Suppressor macrophage (primary cell): ENCODE results near the gene EHD1.
"Not testable (repeated sequence)": the region's sequence is repeated elsewhere in the genome, so short reads cannot be mapped to it uniquely, and the experiment has no call there.

ENCODE experiments used
- DNase-seq, 4 experiments: peaks; one replicate each; pipeline ENCODE4 v3.0.0-alpha.2; 2020 to 2022

The EHD1 gene

GRCh38 chr11:64826578-64827450, 51.6 kb downstream of the EHD1 start:
- DNase-seq: no peak

- DNase-seq: no peak
Observed at GRCh38 chr11:64826062-64826461, 52.4 kb downstream of the EHD1 start.

- DNase-seq: no peak
Observed at GRCh38 chr11:64823568-64824119, 54.8 kb downstream of the EHD1 start.

GRCh38 chr11:64817476-64817875, 60.9 kb downstream of the EHD1 start:
- no peak for DNase-seq

- not testable (repeated sequence) for DNase-seq
Observed at GRCh38 chr11:64815433-64815832, 63.0 kb downstream of the EHD1 start.

- DNase-seq: no peak
Observed at GRCh38 chr11:64814712-64815187, 63.7 kb downstream of the EHD1 start.

GRCh38 chr11:64813826-64814225, 64.6 kb downstream of the EHD1 start:
- no peak for DNase-seq

- peak in 3 of 4 experiments; percentile 17 to 27 (median 19) for DNase-seq
Observed at GRCh38 chr11:64810891-64811272, 67.5 kb downstream of the EHD1 start.

GRCh38 chr11:64810271-64810890, 68.0 kb downstream of the EHD1 start, which contains the start of gene MEN1:
MEN1 (minus strand) TSS chr11:64810551; CDS start chr11:64810109, 442 bp downstream.
- DNase-seq: peak; percentile 95 to 97 (median 96)

GRCh38 chr11:64809781-64810241, 68.6 kb downstream of the EHD1 start:
- DNase-seq: peak in 2 of 4 experiments; percentile 22 to 48

- DNase-seq: no peak
Observed at GRCh38 chr11:64805481-64805880, 72.9 kb downstream of the EHD1 start.

- DNase-seq: no peak
Observed at GRCh38 chr11:64804346-64805210, 73.8 kb downstream of the EHD1 start.

- no peak for DNase-seq
Observed at GRCh38 chr11:64803846-64804345, 74.5 kb downstream of the EHD1 start.

GRCh38 chr11:64803158-64803845, 75.1 kb downstream of the EHD1 start, which contains the start of gene MAP4K2:
MAP4K2 (minus strand) TSS chr11:64803214; CDS start chr11:64803149, 65 bp downstream.
- DNase-seq: peak; percentile 88 to 97 (median 92)

- DNase-seq: peak in 1 of 4 experiments; percentile 23
Observed at GRCh38 chr11:64802370-64803157, 75.9 kb downstream of the EHD1 start.
